Right lobe of liver (tissue), 6 donors: ENCODE measurements around the gene NLGN1. TPM values are rescaled to one million over a fixed set of nuclear protein-coding genes. Genes with fewer than 3 reads are reported as not detected.

ENCODE experiments used
- ATAC-seq, 4 donors: fragments of 200-7000 bp; cut with Tn5 transposase; one replicate each; pipeline ENCODE4 v1.9.1; 2020; ENCODE audit warnings: mild to moderate bottlenecking in 4 of 4, moderate library complexity in 4 of 4
- DNase-seq, 3 donors: peaks; one replicate each; pipeline ENCODE4 v3.0.0-alpha.2; 2020
- H3K27ac ChIP-seq, 3 donors: fragments of 200-600 bp; one replicate each; pipeline ENCODE4 v1.8.0; 2022
- H3K27me3 ChIP-seq, 2 donors: fragments of 200-600 bp; one replicate each; pipeline ENCODE4 v1.8.0; 2022
- H3K36me3 ChIP-seq, 4 donors: fragments of 200-600 bp; sonication (generic) in 1 of 4; one replicate each; pipeline versions ENCODE4 v1.5.1 to v1.8.0; 2017 to 2022; ENCODE audit warnings: control low read depth in 1 of 4
- H3K4me1 ChIP-seq, 4 donors: fragments of 200-600 bp; sonication (generic) in 1 of 4; one replicate each; pipeline versions ENCODE4 v1.5.1 to v1.8.0; 2017 to 2022; ENCODE audit warnings: control low read depth in 1 of 4
- H3K4me3 ChIP-seq, 3 donors: fragments of 200-600 bp; one replicate each; pipeline ENCODE4 v1.8.0; 2022
- H3K9me3 ChIP-seq, 4 donors: fragments of 200-600 bp; sonication (generic) in 1 of 4; one replicate each; pipeline versions ENCODE4 v1.5.1 to v1.8.0; 2017 to 2022; ENCODE audit warnings: control low read depth in 1 of 4
- CTCF ChIP-seq, 4 donors: fragments of 200-600 bp in 3 of 4; fragments of 450-650 bp in 1 of 4; IDR thresholded peaks; one replicate each; pipeline versions ENCODE4 v1.5.1 to v1.8.0; 2016 to 2022; ENCODE audit warnings: antibody characterized with exemption in 4 of 4, mild to moderate bottlenecking in 2 of 4
- POLR2A ChIP-seq: fragments of 450-650 bp; IDR thresholded peaks from one replicate; pipeline ENCODE4 v1.6.1; 2017; ENCODE audit warnings: antibody characterized with exemption, mild to moderate bottlenecking
- WGBS: methylation state at CpG from one replicate; pipeline ENCODE4 v1.1.6; 2018; ENCODE audit warnings: low coverage, low lambda C conversion rate; ENCODE audit not compliant: insufficient coverage; ENCODE audit errors: missing lambda C conversion rate; 5-methylcytosine and 5-hydroxymethylcytosine counted together
- intact Hi-C, 2 donors: fragments of 100-400 bp; cut with DNase I; formaldehyde crosslinking; loops; one replicate each; pipeline versions ENCODE4 v1.11.2 to v1.14.1; 2022
- total RNA-seq, 6 experiments: library from RNA; depleted of rRNA in 2 of 6; stranded (reverse); fragments of >200 nt in 2 of 6; fragmentation: NEBNext Ultra II Directional in 3 of 6; extraction: Animal tissue kit (Norgen Biotek cat#: 25700) in 3 of 6; gene quantifications; one replicate each; pipeline versions ENCODE4 v1.1.0 to v1.2.4, GENCODE V29; 2016 to 2023
- donor health status: DM: no; HTN: yes; CAD: no.
- donor health status: DM: no; HTN: no; CAD: no.
- donor health status: DM: no; HTN: no; CAD: no.
- donor health status: DM: no; HTN: yes; CAD: no.
- donor health status: DM: no; HTN: yes; CAD: no.

Gene NLGN1
- total RNA-seq, 6 experiments from 2014 or later: 0.02 to 0.12 TPM; not detected in 4

- Histone ChIP-seq H3K27me3 (no peaks in the 10 kb centered on the region), H3K9me3 (no peaks in the 10 kb centered on the region), H3K27ac (no peak overlapping the region), H3K36me3 (no peaks in the 10 kb centered on the region), H3K4me1 (peaks cover 0 to 8% (median 0%) of the 10 kb centered on the region in 4 donors), H3K4me3 (no peak overlapping the region)
- DNase-seq (no peak), ATAC-seq (peak; percentile 93 to 99 (median 98))
- 45% methylated on average over 4 of the region's 5 CpGs for WGBS
- intact Hi-C loops: no loop called here
- no peak for TF ChIP-seq POLR2A
Observed at GRCh38 chr3:174132421-174133042, 735.0 kb downstream of the NLGN1 start.

GRCh38 chr3:174146008-174146407, 748.5 kb downstream of the NLGN1 start:
- no peak overlapping the region for H3K27ac ChIP-seq
- ATAC-seq (no peak), DNase-seq (no peak)
- TF ChIP-seq CTCF (IDR thresholded peaks at IDR 0.05) (no peak), POLR2A (no peak)
- no peaks in the 10 kb centered on the region for H3K27me3 ChIP-seq
- H3K4me3 ChIP-seq: no peak overlapping the region
- intact Hi-C loops: no loop called here
- 60% methylated on average over 1 of the region's 1 CpG for WGBS
- no peaks in the 10 kb centered on the region for H3K4me1 ChIP-seq
- no peaks in the 10 kb centered on the region for H3K36me3 ChIP-seq
- no peaks in the 10 kb centered on the region for H3K9me3 ChIP-seq

DNA sequence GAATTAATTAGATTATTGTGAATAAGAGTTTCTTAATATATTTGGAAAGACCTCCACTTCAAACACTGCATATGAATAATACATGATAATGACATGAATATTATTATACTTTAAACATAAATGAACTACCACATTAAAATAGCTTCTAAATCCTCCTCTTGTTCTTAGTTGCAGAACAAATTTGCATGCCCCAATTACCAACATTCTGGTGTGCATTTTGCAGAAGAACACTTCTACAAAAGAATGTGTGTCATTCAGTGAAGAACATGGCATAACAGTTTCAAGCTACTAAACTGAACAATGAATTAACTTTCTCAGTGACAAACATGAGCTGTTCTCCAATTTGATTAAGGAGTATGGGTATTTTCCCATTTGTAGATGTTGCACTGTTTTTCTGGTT, 750.3 kb downstream of the NLGN1 start:
- Histone ChIP-seq H3K27ac (no peak overlapping the region), H3K4me3 (no peak overlapping the region), H3K27me3 (no peaks in the 10 kb centered on the region), H3K36me3 (no peaks in the 10 kb centered on the region), H3K4me1 (no peaks in the 10 kb centered on the region), H3K9me3 (no peaks in the 10 kb centered on the region)
- ATAC-seq: no peak
- TF ChIP-seq POLR2A: no peak
- no peak for TF ChIP-seq CTCF (IDR thresholded peaks at IDR 0.05)
- intact Hi-C loops: no loop called here
- no peak for DNase-seq

DNA sequence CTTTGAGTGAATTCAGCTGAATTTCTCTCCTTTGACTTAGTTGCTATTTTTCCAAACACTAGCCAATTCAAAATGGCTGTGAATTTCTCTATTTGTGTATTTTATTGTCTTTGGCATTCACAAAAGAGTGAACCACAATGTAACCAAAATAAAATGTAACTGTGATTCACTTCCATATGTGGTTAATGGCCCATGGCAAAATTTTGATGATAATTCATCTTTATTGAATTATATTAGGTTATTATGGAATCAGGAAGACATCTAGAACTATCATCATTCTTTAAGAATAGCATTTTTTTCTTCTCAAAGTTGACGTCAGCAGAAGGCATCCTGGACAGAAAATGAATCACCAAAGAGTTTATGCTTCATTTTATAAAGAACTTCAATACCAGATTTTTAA, 756.3 kb downstream of the NLGN1 start:
- TF ChIP-seq CTCF (IDR thresholded peaks at IDR 0.05): no peak
- no peak for TF ChIP-seq POLR2A
- 60% methylated on average over 1 of the region's 1 CpG for WGBS

GRCh38 chr3:174156200-174156599, 758.7 kb downstream of the NLGN1 start:
- WGBS: 53% methylated on average over 7 of the region's 7 CpGs
- Histone ChIP-seq H3K27ac (no peak overlapping the region), H3K27me3 (no peaks in the 10 kb centered on the region), H3K36me3 (no peaks in the 10 kb centered on the region), H3K4me3 (no peak overlapping the region), H3K9me3 (no peaks in the 10 kb centered on the region), H3K4me1 (no peaks in the 10 kb centered on the region)
- TF ChIP-seq CTCF (IDR thresholded peaks at IDR 0.05): no peak
- no peak for TF ChIP-seq POLR2A
- no peak for ATAC-seq
- DNase-seq: no peak
- intact Hi-C loops: no loop called here

More for the DNA sequence above, 756.3 kb downstream of the NLGN1 start:
- H3K4me1 ChIP-seq: no peaks in the 10 kb centered on the region
- DNase-seq: no peak
- H3K27me3 ChIP-seq: no peaks in the 10 kb centered on the region
- ATAC-seq: no peak
- H3K27ac ChIP-seq: no peak overlapping the region
- no peaks in the 10 kb centered on the region for H3K36me3 ChIP-seq
- intact Hi-C loops: no loop called here
- no peak overlapping the region for H3K4me3 ChIP-seq
- H3K9me3 ChIP-seq: no peaks in the 10 kb centered on the region
